Thymus (tissue), 11 donors: Measurements from ENCODE around the gene AAK1. TPM values are rescaled to one million over a fixed set of nuclear protein-coding genes. Genes with fewer than 3 reads are reported as not detected.

ENCODE experiments used
- DNase-seq, 9 donors: peaks; one replicate each; pipeline ENCODE4 v3.0.0-alpha.2; 2013; ENCODE audit warnings: low spot score in 9 of 9, low read depth in 6 of 9, missing footprints in 1 of 9
- H3K27ac ChIP-seq, 2 donors: one replicate each; pipeline ENCODE4 v1.5.1; 2013; ENCODE audit warnings: control low read depth in 1 of 2, low read depth in 1 of 2, low read length in 1 of 2, mild to moderate bottlenecking in 1 of 2, moderate library complexity in 1 of 2
- H3K27me3 ChIP-seq, 2 donors: one replicate each; pipeline ENCODE4 v1.5.1; 2013; ENCODE audit warnings: low read length in 1 of 2; ENCODE audit not compliant: control insufficient read depth in 2 of 2, insufficient read depth in 1 of 2
- H3K36me3 ChIP-seq, 2 donors: one replicate each; pipeline ENCODE4 v1.5.1; 2013; ENCODE audit warnings: low read length in 1 of 2, mild to moderate bottlenecking in 1 of 2, moderate library complexity in 1 of 2; ENCODE audit not compliant: control insufficient read depth in 2 of 2, insufficient read depth in 2 of 2
- H3K4me1 ChIP-seq, 2 donors: one replicate each; pipeline ENCODE4 v1.5.1; 2013; ENCODE audit warnings: low read length in 2 of 2; ENCODE audit not compliant: control insufficient read depth in 2 of 2, insufficient read depth in 2 of 2
- H3K4me3 ChIP-seq, 2 donors: one replicate each; pipeline ENCODE4 v1.5.1; 2013; ENCODE audit warnings: low read length in 2 of 2, control low read depth in 1 of 2, mild to moderate bottlenecking in 1 of 2
- H3K9me3 ChIP-seq, 2 donors: one replicate each; pipeline ENCODE4 v1.5.1; 2013; ENCODE audit warnings: low read length in 1 of 2, mild to moderate bottlenecking in 1 of 2; ENCODE audit not compliant: control insufficient read depth in 2 of 2, insufficient read depth in 1 of 2
- WGBS: extraction: QIAGEN DNeasy Blood & Tissue Kit; methylation state at CpG from one replicate; pipeline ENCODE4 v1.1.7; 2013; 5-methylcytosine and 5-hydroxymethylcytosine counted together
- polyA plus RNA-seq: library from polyadenylated mRNA; stranded (reverse); fragments of 200-250 nt; gene quantifications from one replicate; pipeline ENCODE4 v1.2.3, GENCODE V29; 2013
- total RNA-seq: library from RNA; stranded (reverse); fragments of 120-200 nt; gene quantifications from one replicate; pipeline ENCODE4 v1.2.4, GENCODE V29; 2013
- donor health status: healthy.

AAK1 gene
- total and polyA plus RNA-seq, 2 donors: 17.4 to 26.6 TPM

- H3K9me3 ChIP-seq: no peaks in the 10 kb centered on the region
- H3K4me3 ChIP-seq: no peak overlapping the region
- DNase-seq: no peak
- H3K4me1 ChIP-seq: peaks cover 6 to 7% of the 10 kb centered on the region in 2 donors
- WGBS: 100% methylated on average over 1 of the region's 1 CpG
- no peak overlapping the region for H3K27ac ChIP-seq
- H3K36me3 ChIP-seq: no peaks in the 10 kb centered on the region
- H3K27me3 ChIP-seq: no peaks in the 10 kb centered on the region
These were observed 72.3 kb downstream of the AAK1 start for GRCh38 chr2:69571189-69571588.

DNA sequence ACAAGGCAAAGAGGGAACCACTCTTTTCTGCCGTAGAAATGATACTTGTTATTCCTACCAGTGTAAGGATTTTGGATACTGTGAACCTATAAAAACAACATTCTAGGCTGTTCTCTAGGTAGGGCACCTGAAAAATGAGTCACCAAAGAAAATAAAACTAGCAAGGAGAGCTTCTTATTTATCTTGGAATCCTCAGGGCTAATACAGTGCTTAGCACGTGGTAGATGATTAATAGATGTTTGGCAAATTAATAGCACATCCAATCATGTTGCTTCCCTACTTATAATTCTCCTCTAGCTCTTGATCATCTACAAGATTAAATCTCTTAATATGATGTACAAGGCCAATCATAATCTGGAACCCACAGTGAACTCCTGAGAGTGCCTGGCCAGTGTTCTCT is 73.1 kb downstream of the AAK1 start:
- no peak overlapping the region for H3K4me3 ChIP-seq
- no peaks in the 10 kb centered on the region for H3K27me3 ChIP-seq
- H3K4me1 ChIP-seq: peaks cover 8 to 14% of the 10 kb centered on the region in 2 donors
- no peaks in the 10 kb centered on the region for H3K36me3 ChIP-seq
- no peaks in the 10 kb centered on the region for H3K9me3 ChIP-seq
- H3K27ac ChIP-seq: no peak overlapping the region
- DNase-seq: no peak
- whole genome bisulfite sequencing: 96% methylated on average over 2 of the region's 2 CpGs

- 96% methylated on average over 6 of the region's 6 CpGs for WGBS
- H3K36me3 ChIP-seq: no peaks in the 10 kb centered on the region
- H3K4me1 ChIP-seq: peaks cover 17 to 26% of the 10 kb centered on the region in 2 donors
These were observed 75.6 kb downstream of the AAK1 start for GRCh38 chr2:69567909-69568300.

DNA sequence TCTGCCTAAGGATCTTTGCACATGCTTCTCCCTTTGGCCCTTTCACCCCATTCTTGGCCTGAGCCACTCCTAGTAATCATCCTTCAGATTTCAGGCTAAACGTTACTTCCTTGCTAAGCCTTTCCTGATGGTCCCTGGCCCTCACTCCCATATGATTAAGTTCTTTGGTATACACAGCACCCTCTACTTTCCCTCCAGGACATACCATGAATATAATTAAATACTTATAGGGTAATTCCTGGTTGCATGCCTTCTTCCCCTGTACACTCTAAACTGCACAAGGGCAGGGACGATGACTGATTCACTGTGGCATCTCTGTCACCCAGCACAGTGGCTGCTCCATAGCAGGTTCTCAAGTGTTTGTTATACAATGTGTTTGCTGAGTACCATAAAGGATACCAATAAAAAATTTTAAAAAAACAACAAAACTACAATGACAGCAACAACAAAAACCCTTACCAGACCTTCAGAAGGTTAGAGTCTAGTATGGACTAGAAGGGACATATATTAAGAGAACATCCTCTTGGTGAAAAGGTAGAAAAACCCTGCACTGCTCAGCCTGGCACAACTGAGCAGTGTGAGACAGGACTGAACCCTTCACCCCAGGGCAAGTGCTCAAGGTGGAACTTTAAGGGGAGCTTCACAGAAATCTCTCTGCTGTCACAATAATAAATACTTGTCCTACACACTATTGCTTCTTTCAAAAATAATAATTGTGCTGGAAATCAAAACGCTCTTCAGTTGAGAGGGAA is 76.2 kb downstream of the AAK1 start:
- Histone ChIP-seq H3K9me3 (no peaks in the 10 kb centered on the region), H3K4me1 (peaks cover 17 to 26% of the 10 kb centered on the region in 2 donors), H3K4me3 (no peak overlapping the region), H3K27me3 (no peaks in the 10 kb centered on the region), H3K36me3 (no peaks in the 10 kb centered on the region), H3K27ac (no peak overlapping the region)
- DNase-seq: no peak
- WGBS: 96% methylated on average over 3 of the region's 3 CpGs

More at GRCh38 chr2:69567909-69568300, 75.6 kb downstream of the AAK1 start:
- no peak overlapping the region for H3K4me3 ChIP-seq
- H3K27ac ChIP-seq: no peak overlapping the region
- no peaks in the 10 kb centered on the region for H3K9me3 ChIP-seq
- H3K27me3 ChIP-seq: no peaks in the 10 kb centered on the region
- DNase-seq: no peak

DNA sequence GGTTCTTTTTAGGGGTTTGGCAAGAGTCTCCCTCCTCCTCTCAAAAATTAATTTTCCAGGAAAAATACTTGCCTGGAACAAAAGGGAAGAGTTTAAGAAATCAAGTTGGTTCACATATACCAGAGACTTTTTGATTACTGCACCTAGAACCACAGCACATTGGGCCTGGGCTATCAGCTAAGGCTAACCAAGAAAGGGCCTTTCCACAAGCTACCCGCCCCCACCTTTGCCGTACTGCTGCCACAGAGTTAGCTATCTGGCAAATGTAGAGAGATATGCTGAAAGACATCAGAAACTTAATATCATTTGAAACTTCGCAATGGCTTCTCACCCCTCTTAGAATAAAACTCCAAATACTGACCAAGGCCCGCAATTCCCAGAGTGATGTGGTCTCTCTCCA is 76.9 kb downstream of the AAK1 start:
- DNase-seq: no peak
- no peaks in the 10 kb centered on the region for H3K9me3 ChIP-seq
- no peaks in the 10 kb centered on the region for H3K27me3 ChIP-seq
- no peaks in the 10 kb centered on the region for H3K36me3 ChIP-seq
- H3K4me1 ChIP-seq: peaks cover 14 to 26% of the 10 kb centered on the region in 2 donors
- no peak overlapping the region for H3K4me3 ChIP-seq
- WGBS: 94% methylated on average over 4 of the region's 4 CpGs
- no peak overlapping the region for H3K27ac ChIP-seq

DNA sequence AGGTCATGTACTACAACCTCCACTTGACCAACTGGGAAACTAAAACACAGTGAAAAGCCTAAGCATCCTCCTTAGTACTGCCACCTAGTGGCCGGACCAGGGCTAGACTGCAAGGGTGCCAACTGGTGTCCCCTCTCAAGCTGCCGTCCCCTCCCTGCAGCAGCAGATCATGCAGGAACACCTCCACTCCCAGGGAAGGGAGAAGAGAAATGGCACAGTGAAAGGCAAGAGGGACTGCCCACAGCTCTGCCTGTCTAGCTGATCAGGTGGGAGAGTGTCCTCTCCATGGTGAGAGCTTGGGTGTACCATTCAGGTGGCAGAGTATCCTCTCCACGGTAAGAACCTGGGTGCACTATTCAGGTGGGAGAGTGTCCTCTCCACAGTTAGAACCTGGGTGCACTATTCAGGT is 78.1 kb downstream of the AAK1 start:
- Histone ChIP-seq H3K27ac (no peak overlapping the region), H3K27me3 (no peaks in the 10 kb centered on the region), H3K9me3 (no peaks in the 10 kb centered on the region), H3K4me1 (peaks cover 11 to 23% of the 10 kb centered on the region in 2 donors), H3K36me3 (no peaks in the 10 kb centered on the region), H3K4me3 (no peak overlapping the region)
- WGBS: 62% methylated on average over 3 of the region's 3 CpGs
- peak in 8 of 9 donors; percentile 39 to 77 (median 59) for DNase-seq

GRCh38 chr2:69564604-69565003 is 78.9 kb downstream of the AAK1 start:
- Histone ChIP-seq H3K4me1 (peaks cover 11 to 23% of the 10 kb centered on the region in 2 donors), H3K4me3 (no peak overlapping the region), H3K27ac (no peak overlapping the region), H3K9me3 (no peaks in the 10 kb centered on the region), H3K36me3 (no peaks in the 10 kb centered on the region), H3K27me3 (no peaks in the 10 kb centered on the region)
- peak in 1 of 9 donors; percentile 37 for DNase-seq
- 67% methylated on average over 3 of the region's 3 CpGs for WGBS

DNA sequence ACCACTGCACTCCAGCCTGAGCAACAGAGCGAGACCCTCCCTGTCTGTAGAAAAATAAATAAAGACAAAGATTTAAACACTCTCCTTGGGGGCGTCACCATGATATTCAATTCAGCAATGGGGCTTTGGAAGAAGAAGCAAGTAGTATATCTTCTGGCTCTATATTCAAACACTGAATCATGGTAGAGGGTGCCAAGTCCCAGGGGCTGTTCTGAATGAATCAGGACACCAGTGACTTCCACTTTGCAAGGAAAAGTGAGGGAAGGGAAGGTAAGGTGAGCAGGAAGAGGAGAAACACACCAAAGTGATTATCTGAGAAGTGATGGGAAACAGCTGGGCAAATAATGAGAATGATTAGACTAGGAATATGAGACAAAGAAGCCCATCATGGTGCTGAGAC is 80.5 kb downstream of the AAK1 start:
- Histone ChIP-seq H3K27ac (no peak overlapping the region), H3K27me3 (no peaks in the 10 kb centered on the region), H3K4me1 (peaks cover 11 to 23% of the 10 kb centered on the region in 2 donors), H3K36me3 (no peaks in the 10 kb centered on the region), H3K9me3 (no peaks in the 10 kb centered on the region), H3K4me3 (no peak overlapping the region)
- DNase-seq: no peak
- WGBS: 100% methylated on average over 2 of the region's 2 CpGs

GRCh38 chr2:69561101-69561500 is 82.4 kb downstream of the AAK1 start:
- Histone ChIP-seq H3K27ac (no peak overlapping the region), H3K36me3 (peaks cover 0 to 4% of the 10 kb centered on the region in 2 donors), H3K4me3 (no peak overlapping the region), H3K9me3 (no peaks in the 10 kb centered on the region), H3K27me3 (no peaks in the 10 kb centered on the region), H3K4me1 (peaks cover 11 to 19% of the 10 kb centered on the region in 2 donors)
- WGBS: 65% methylated on average over 3 of the region's 3 CpGs
- DNase-seq: no peak
